Gastroesophageal sphincter (tissue), 4 donors: ENCODE results near the gene PCMT1. TPM values are rescaled to one million over a fixed set of nuclear protein-coding genes. Genes with fewer than 3 reads are reported as not detected.
"Not testable (repeated sequence)": the region's sequence is repeated elsewhere in the genome, so short reads cannot be mapped to it uniquely, and the experiment has no call there.

Source experiments
- ATAC-seq: fragments of 150-250 bp; one replicate; pipeline ENCODE4 v1.9.1; 2016; ENCODE audit warnings: mild to moderate bottlenecking, moderate library complexity
- H3K27ac ChIP-seq, 4 donors: fragments of 200-600 bp; sonication (generic) in 3 of 4; 1 replicate in 3 of 4; 2 replicates in 1 of 4; pipeline ENCODE4 v1.5.1; 2016 to 2019
- H3K27me3 ChIP-seq: fragments of 200-600 bp; sonication (generic); one replicate; pipeline ENCODE4 v1.5.1; 2019
- H3K36me3 ChIP-seq, 2 donors: fragments of 200-600 bp; sonication (generic); one replicate each; pipeline ENCODE4 v1.5.1; 2019; ENCODE audit warnings: control low read depth in 1 of 2
- H3K4me1 ChIP-seq, 3 donors: fragments of 200-600 bp; sonication (generic); 1 replicate in 2 of 3; 2 replicates in 1 of 3; pipeline ENCODE4 v1.5.1; 2016 to 2019; ENCODE audit warnings: control low read depth in 2 of 3
- H3K4me3 ChIP-seq, 2 donors: fragments of 200-600 bp; sonication (generic); one replicate each; pipeline ENCODE4 v1.5.1; 2019; ENCODE audit warnings: mild to moderate bottlenecking in 1 of 2, moderate library complexity in 1 of 2
- H3K9me3 ChIP-seq, 3 donors: fragments of 200-600 bp; sonication (generic); one replicate each; pipeline ENCODE4 v1.5.1; 2017 to 2019; ENCODE audit warnings: control low read depth in 2 of 3
- EP300 ChIP-seq: sonication (generic); formaldehyde crosslinking; IDR thresholded peaks from one replicate; pipeline ENCODE4 v1.6.1; 2017; ENCODE audit warnings: antibody characterized with exemption, mild to moderate bottlenecking
- POLR2A ChIP-seq, 2 donors: fragments of 450-650 bp; IDR thresholded peaks; one replicate each; pipeline ENCODE4 v1.6.1; 2017; ENCODE audit warnings: antibody characterized with exemption in 2 of 2, mild to moderate bottlenecking in 2 of 2, moderate library complexity in 1 of 2
- POLR2AphosphoS5 ChIP-seq: sonication (generic); formaldehyde crosslinking; IDR thresholded peaks from one replicate; pipeline ENCODE4 v1.6.1; 2017; ENCODE audit warnings: antibody characterized with exemption
- WGBS, 2 donors: methylation state at CpG; one replicate each; pipeline ENCODE4 v1.1.5; 2018; ENCODE audit warnings: low coverage in 1 of 2; 5-methylcytosine and 5-hydroxymethylcytosine counted together
- total RNA-seq, 4 donors: library from RNA; depleted of rRNA; stranded (reverse); fragments of >200 nt; gene quantifications; one replicate each; pipeline ENCODE4 v1.1.0, GENCODE V29; 2016
- TF ChIP-seq, protein P1 (sequence below), 4 experiments: fragments of 200-600 bp in 2 of 4; fragments of 450-650 bp in 2 of 4; sonication (generic) in 1 of 4; IDR thresholded peaks; one replicate each; pipeline ENCODE4 v1.5.1; 2017 to 2019; ENCODE audit warnings: antibody characterized with exemption in 4 of 4, mild to moderate bottlenecking in 2 of 4, moderate library complexity in 2 of 4

The PCMT1 gene
- total RNA-seq, 4 donors from 2014 or later: 105 to 140 (median 120) TPM

DNA sequence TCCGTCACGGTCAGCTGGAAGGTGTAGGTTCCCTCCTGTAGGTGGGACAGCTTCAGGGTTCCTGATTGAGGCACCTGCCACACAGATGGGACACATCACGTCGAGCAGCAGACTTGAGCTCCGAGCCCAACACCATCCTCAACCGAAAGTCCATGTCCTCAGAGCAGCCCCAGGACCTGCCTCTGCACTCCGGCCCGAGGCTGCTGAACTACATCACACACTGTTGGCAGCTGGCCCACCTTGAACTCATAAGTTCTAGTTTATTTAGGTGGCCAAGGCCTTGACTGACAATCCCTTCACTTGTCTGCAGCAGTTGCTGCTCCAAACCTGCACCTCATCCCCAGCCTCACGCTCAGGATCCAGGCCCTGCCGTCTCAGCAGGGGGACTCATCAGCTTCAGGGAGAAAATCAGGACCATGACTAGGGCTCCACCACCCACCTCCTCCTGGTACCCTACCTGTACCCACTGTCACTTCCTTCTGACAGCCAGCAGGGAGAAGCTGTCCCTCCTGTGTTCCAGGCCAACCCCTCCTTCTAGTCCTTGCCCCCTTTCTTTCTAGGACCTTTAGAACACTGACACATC is 93.6 kb downstream of the PCMT1 start:
- H3K27ac ChIP-seq: no peak overlapping the region
- ATAC-seq: no peak
- no peaks in the 10 kb centered on the region for H3K9me3 ChIP-seq
- WGBS, 2 donors: 100% methylated on average over 2 of the region's 10 CpGs; no CpG with 5 or more reads in 1 of the 2 donors
- H3K36me3 ChIP-seq: peaks cover 0 to 28% of the 10 kb centered on the region in 2 donors
- H3K27me3 ChIP-seq: no peaks in the 10 kb centered on the region
- TF ChIP-seq POLR2A (IDR thresholded peaks at IDR 0.05) (no peak), EP300 (no peak), POLR2AphosphoS5 (no peak)
- TF ChIP-seq, protein P1, sequence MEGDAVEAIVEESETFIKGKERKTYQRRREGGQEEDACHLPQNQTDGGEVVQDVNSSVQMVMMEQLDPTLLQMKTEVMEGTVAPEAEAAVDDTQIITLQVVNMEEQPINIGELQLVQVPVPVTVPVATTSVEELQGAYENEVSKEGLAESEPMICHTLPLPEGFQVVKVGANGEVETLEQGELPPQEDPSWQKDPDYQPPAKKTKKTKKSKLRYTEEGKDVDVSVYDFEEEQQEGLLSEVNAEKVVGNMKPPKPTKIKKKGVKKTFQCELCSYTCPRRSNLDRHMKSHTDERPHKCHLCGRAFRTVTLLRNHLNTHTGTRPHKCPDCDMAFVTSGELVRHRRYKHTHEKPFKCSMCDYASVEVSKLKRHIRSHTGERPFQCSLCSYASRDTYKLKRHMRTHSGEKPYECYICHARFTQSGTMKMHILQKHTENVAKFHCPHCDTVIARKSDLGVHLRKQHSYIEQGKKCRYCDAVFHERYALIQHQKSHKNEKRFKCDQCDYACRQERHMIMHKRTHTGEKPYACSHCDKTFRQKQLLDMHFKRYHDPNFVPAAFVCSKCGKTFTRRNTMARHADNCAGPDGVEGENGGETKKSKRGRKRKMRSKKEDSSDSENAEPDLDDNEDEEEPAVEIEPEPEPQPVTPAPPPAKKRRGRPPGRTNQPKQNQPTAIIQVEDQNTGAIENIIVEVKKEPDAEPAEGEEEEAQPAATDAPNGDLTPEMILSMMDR (IDR thresholded peaks at IDR 0.05): no peak
- H3K4me1 ChIP-seq: peaks cover 0 to 39% (median 2%) of the 10 kb centered on the region in 3 donors
- H3K4me3 ChIP-seq: no peak overlapping the region

DNA sequence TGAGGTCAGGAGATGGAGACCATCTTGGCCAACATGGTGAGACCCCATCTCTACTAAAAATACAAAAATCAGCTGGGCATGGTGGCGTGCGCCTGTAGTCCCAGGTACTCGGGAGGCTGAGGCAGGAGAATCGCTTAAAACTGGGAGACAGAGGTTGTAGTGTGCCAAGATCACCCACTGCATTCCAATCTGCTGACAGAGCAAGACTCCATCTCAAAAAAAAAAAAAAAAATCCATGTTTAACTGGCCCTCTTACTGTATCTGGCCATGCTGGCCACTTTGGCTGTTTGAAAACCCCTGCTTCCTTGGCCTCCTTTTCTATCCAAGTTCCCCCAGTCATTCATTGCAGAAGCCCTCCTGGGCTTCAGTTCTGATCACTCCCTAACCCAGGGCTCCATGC is 94.5 kb downstream of the PCMT1 start:
- Histone ChIP-seq H3K36me3 (peaks cover 0 to 22% of the 10 kb centered on the region in 2 donors), H3K4me1 (peaks cover 0 to 39% (median 2%) of the 10 kb centered on the region in 3 donors)
- WGBS, 2 donors: 79% methylated on average over 3 of the region's 4 CpGs; no CpG with 5 or more reads in 1 of the 2 donors
- not testable (repeated sequence) for H3K27me3 ChIP-seq, H3K4me3 ChIP-seq, ATAC-seq, H3K27ac ChIP-seq, H3K9me3 ChIP-seq

DNA sequence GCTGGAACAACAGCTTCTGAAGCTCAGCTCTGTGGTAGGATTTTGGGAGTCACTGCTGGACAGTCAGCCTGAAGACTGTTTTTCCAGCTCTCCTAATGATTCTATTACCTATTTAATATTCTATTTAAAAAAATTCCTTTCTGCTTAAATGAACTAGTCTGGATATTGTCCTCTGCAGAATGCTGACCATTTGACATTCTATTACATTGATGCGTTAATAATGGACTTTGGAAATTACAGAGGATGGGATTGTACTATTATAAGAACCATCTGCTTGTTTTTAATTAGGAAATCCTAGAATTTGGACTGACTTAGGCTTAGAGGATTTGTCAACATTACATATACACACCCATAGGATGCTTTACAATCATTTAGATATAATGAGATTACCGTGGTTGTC is 94.9 kb downstream of the PCMT1 start:
- H3K36me3 ChIP-seq: peaks cover 0 to 19% of the 10 kb centered on the region in 2 donors
- H3K4me3 ChIP-seq: no peak overlapping the region
- no peak overlapping the region for H3K27ac ChIP-seq
- TF ChIP-seq POLR2A (IDR thresholded peaks at IDR 0.05) (no peak), EP300 (no peak), POLR2AphosphoS5 (no peak)
- TF ChIP-seq, protein P1 (IDR thresholded peaks at IDR 0.05): no peak
- peaks cover 0 to 39% (median 2%) of the 10 kb centered on the region in 3 donors for H3K4me1 ChIP-seq
- ATAC-seq: no peak
- no peaks in the 10 kb centered on the region for H3K9me3 ChIP-seq
- WGBS, 2 donors: 82 to 83% methylated on average over 2 of the region's 2 CpGs
- H3K27me3 ChIP-seq: no peaks in the 10 kb centered on the region

DNA sequence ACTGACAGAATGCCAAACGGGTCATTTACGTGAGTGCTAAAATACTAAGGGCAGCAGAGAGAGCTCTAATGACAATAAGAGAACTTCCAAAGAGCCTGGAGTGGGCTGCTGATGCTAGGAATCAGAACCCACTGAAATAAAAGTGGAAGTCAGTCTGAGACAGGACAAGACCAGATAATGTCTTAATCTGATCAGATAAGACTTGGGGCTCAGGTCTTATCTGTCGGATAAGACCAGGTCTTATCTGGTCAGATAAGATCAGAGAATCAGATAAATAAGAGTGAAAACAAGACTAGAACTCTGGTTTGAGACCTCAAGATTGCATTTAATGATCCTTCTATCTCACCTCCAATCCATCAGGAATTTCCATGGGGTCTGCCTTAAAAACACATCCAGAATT is 96.0 kb downstream of the PCMT1 start:
- WGBS, 2 donors: 88 to 100% methylated on average over 1 of the region's 3 CpGs
- TF ChIP-seq POLR2AphosphoS5 (no peak), POLR2A (IDR thresholded peaks at IDR 0.05) (no peak), EP300 (no peak)
- TF ChIP-seq, protein P1 (IDR thresholded peaks at IDR 0.05): no peak
- H3K36me3 ChIP-seq: peaks cover 0 to 20% of the 10 kb centered on the region in 2 donors
- H3K27ac ChIP-seq: no peak overlapping the region
- no peaks in the 10 kb centered on the region for H3K9me3 ChIP-seq
- H3K4me3 ChIP-seq: no peak overlapping the region
- ATAC-seq: no peak
- H3K27me3 ChIP-seq: no peaks in the 10 kb centered on the region
- peaks cover 0 to 36% (median 2%) of the 10 kb centered on the region in 3 donors for H3K4me1 ChIP-seq

DNA sequence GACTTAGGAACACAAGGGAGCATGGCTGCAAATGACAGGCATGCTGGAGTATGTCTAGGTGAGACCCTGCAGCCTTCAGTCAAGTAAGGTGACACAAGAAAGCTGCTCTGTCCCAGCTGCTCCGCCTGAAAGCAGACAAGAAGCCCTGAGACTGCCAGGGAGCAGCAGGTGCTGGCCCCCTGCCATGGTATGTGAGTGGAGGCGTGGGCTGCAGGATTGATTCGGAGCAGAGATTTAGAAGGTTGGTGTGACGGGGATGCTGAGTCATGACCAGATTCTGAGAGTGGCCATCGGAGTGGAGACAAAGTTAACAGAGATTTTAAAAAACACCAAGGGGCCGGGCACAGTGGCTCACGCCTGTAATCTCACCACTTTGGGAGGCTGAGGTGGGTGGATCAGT is 96.8 kb downstream of the PCMT1 start:
- ATAC-seq: no peak
- Histone ChIP-seq H3K27me3 (no peaks in the 10 kb centered on the region), H3K4me3 (no peak overlapping the region), H3K4me1 (peaks cover 0 to 30% (median 2%) of the 10 kb centered on the region in 3 donors), H3K9me3 (no peaks in the 10 kb centered on the region), H3K36me3 (peaks cover 0 to 26% of the 10 kb centered on the region in 2 donors), H3K27ac (no peak overlapping the region)
- no peak for TF ChIP-seq POLR2A (IDR thresholded peaks at IDR 0.05)
- peak; percentile 36 for TF ChIP-seq POLR2AphosphoS5
- TF ChIP-seq, protein P1 (IDR thresholded peaks at IDR 0.05): no peak
- WGBS, 2 donors: 17 to 46% methylated on average over 2 to 4 of the region's 7 CpGs
